Measurements from ENCODE around the gene NPAS2.

Gene NPAS2

DNA sequence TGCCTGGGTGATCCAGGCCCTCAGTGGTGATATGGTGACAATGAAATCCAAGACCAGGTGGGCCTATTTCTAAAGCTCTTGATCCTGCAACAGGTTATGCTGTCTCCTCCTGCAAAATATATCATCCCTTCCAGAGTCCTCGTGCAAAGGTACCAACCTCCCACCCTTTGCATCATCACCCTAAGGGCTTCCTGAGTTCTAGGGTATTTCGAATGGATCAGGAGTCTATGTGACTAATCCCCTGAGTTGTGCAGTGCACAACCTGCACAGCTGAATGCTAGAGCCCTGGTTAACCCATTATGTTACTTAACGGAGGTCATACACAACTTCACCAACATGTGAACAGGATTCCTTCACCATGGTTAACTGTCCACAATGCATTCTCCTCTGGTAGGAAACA, 13.4 kb upstream of the NPAS2 start:
- TF ChIP-seq, protein P1, sequence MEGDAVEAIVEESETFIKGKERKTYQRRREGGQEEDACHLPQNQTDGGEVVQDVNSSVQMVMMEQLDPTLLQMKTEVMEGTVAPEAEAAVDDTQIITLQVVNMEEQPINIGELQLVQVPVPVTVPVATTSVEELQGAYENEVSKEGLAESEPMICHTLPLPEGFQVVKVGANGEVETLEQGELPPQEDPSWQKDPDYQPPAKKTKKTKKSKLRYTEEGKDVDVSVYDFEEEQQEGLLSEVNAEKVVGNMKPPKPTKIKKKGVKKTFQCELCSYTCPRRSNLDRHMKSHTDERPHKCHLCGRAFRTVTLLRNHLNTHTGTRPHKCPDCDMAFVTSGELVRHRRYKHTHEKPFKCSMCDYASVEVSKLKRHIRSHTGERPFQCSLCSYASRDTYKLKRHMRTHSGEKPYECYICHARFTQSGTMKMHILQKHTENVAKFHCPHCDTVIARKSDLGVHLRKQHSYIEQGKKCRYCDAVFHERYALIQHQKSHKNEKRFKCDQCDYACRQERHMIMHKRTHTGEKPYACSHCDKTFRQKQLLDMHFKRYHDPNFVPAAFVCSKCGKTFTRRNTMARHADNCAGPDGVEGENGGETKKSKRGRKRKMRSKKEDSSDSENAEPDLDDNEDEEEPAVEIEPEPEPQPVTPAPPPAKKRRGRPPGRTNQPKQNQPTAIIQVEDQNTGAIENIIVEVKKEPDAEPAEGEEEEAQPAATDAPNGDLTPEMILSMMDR (conservative IDR thresholded peaks at IDR 0.05; ENCODE audit: low read length) = no peak
- DNase-seq (ENCODE audit: low read depth) = no peak

GRCh38 chr2:100807707-100808106, 12.2 kb upstream of the NPAS2 start:
- no peak for DNase-seq (ENCODE audit: low read depth)
- TF ChIP-seq, protein P1 (conservative IDR thresholded peaks at IDR 0.05; ENCODE audit: low read length) = no peak

More for the DNA sequence above, 13.4 kb upstream of the NPAS2 start:
- no peak overlapping the region for H3K4me3 ChIP-seq (ENCODE audit: low read length)

DNA sequence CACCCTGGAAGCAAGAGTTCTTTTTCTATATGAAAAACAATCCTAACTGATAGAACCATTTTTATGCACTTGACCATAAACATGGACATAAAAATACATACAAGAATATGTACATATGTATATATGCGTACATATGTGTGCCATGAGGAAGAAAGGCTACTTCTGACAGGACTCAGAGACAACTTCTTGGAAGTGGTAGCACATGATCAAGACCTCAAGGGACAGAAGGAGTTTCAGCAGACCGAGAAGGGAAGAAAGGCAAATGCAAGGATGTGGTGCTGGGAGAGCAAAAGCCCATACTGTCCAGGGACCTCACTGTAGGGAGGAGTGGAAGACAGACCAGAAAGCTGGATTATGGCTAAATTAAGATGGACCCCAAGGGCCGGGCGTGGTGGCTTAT, 11.4 kb upstream of the NPAS2 start:
- H3K4me3 ChIP-seq (ENCODE audit: low read length) = no peak overlapping the region
- DNase-seq (ENCODE audit: low read depth) = no peak
- TF ChIP-seq, protein P1 (conservative IDR thresholded peaks at IDR 0.05; ENCODE audit: low read length) = no peak

More at GRCh38 chr2:100807707-100808106, 12.2 kb upstream of the NPAS2 start:
- H3K4me3 ChIP-seq (ENCODE audit: low read length) = no peak overlapping the region

DNA sequence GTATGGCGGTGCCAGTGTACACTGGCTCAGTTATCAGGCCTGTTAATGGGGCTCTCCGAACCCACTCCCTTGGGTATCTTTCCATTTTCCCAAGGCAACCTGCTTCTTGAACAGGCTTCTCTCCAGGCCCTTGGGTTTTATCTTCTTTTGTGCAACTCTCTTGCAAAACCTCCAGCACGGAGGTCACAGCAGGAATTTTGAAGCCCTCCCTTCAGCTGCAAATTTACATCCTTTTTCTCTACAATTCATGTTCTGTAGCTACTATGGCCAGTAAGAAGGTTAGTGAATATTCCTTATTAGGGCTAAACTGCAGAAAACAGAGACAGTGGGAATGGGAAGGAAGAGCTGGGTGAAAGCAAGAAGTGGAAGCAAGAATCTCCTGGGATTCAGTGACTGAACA, 10.4 kb upstream of the NPAS2 start:
- TF ChIP-seq, protein P1 (conservative IDR thresholded peaks at IDR 0.05; ENCODE audit: low read length) = no peak
- no peak overlapping the region for H3K4me3 ChIP-seq (ENCODE audit: low read length)
- no peak for DNase-seq (ENCODE audit: low read depth)

GRCh38 chr2:100810603-100811145, 9.3 kb upstream of the NPAS2 start:
- no peak overlapping the region for H3K4me3 ChIP-seq (ENCODE audit: low read length)
- TF ChIP-seq, protein P1 (conservative IDR thresholded peaks at IDR 0.05; ENCODE audit: low read length) = no peak
- no peak for DNase-seq (ENCODE audit: low read depth)

GRCh38 chr2:100812116-100812515, 7.8 kb upstream of the NPAS2 start:
- TF ChIP-seq, protein P1 (conservative IDR thresholded peaks at IDR 0.05; ENCODE audit: low read length) = no peak
- no peak overlapping the region for H3K4me3 ChIP-seq (ENCODE audit: low read length)
- DNase-seq (ENCODE audit: low read depth) = no peak

DNA sequence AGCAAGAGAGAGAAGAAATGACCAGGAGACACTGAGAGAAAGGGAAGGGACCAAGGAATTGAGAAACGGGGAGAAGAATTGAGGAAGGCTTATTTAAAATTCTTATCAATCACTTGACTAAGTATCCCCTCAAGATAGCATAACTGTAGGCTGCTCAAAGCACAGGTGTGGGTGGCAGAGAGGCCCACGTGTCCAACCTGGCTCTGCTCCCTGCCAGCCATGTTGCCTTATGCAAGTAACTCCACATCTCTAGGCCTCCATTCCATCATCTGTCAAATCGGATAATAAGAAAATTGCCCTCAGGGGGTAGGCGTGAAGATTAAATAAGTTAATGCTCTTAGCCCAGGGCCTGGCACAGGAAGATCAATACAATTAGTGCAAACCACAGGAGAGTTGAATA, 7.4 kb upstream of the NPAS2 start:
- no peak for DNase-seq (ENCODE audit: low read depth)
- H3K4me3 ChIP-seq (ENCODE audit: low read length) = no peak overlapping the region
- TF ChIP-seq, protein P1 (conservative IDR thresholded peaks at IDR 0.05; ENCODE audit: low read length) = no peak

Data from AG10803 (cell line).